Transverse colon (tissue), 4 donors: Measurements from ENCODE around the gene CENPB. TPM values are rescaled to one million over a fixed set of nuclear protein-coding genes. Genes with fewer than 3 reads are reported as not detected.

Experiments
- DNase-seq: peaks from one replicate; pipeline ENCODE4 v3.0.0-alpha.2; 2019
- H3K27ac ChIP-seq, 4 donors: fragments of 200-600 bp; sonication (generic); 2 replicates each; pipeline ENCODE4 v1.5.1; 2016 to 2018; ENCODE audit warnings: inconsistent platforms in 4 of 4
- H3K27me3 ChIP-seq: fragments of 200-600 bp; sonication (generic); 2 replicates; pipeline ENCODE4 v1.5.1; 2017; ENCODE audit warnings: inconsistent platforms
- H3K36me3 ChIP-seq, 4 donors: fragments of 200-600 bp; sonication (generic); 2 replicates each; pipeline ENCODE4 v1.5.1; 2017 to 2019; ENCODE audit warnings: inconsistent platforms in 4 of 4
- H3K4me1 ChIP-seq, 4 donors: fragments of 200-600 bp; sonication (generic); 2 replicates each; pipeline ENCODE4 v1.5.1; 2017 to 2020; ENCODE audit warnings: inconsistent platforms in 4 of 4
- H3K4me3 ChIP-seq, 4 donors: fragments of 200-600 bp; sonication (generic); 1 replicate in 1 of 4; 2 replicates in 3 of 4; pipeline versions ENCODE4 v1.5.1 to v1.6.1; 2017 to 2019; ENCODE audit warnings: inconsistent platforms in 4 of 4
- H3K9me3 ChIP-seq, 2 donors: fragments of 200-600 bp; sonication (generic); 2 replicates each; pipeline ENCODE4 v1.5.1; 2017 to 2019; ENCODE audit warnings: inconsistent platforms in 2 of 2
- EP300 ChIP-seq: sonication (generic); formaldehyde crosslinking; IDR thresholded peaks from one replicate; pipeline ENCODE4 v1.6.1; 2017; ENCODE audit warnings: antibody characterized with exemption, low read depth
- POLR2A ChIP-seq: fragments of 450-650 bp; IDR thresholded peaks from one replicate; pipeline ENCODE4 v1.6.1; 2016; ENCODE audit warnings: antibody characterized with exemption, mild to moderate bottlenecking, moderate library complexity
- POLR2AphosphoS5 ChIP-seq, 3 donors: sonication (generic); formaldehyde crosslinking; IDR thresholded peaks; one replicate each; pipeline ENCODE4 v1.6.1; 2016; ENCODE audit warnings: antibody characterized with exemption in 3 of 3
- WGBS, 2 donors: methylation state at CpG; one replicate each; pipeline ENCODE4 v1.1.5; 2018; ENCODE audit warnings: low coverage in 1 of 2; 5-methylcytosine and 5-hydroxymethylcytosine counted together
- in situ Hi-C, 4 donors: fragments of 200-750 bp; cut with MboI; loops; one replicate each; pipeline versions ENCODE4 v1.15.0 to v1.15.1; 2017; ENCODE audit warnings: low sequenced_read_pairs in 3 of 4, low pct_ligation_motif_present in 1 of 4, low pct_unique_long_range_greater_than_20kb in 1 of 4
- intact Hi-C: fragments of 100-400 bp; cut with DNase I; formaldehyde crosslinking; loops from one replicate; pipeline ENCODE4 v1.15.1; 2023; ENCODE audit warnings: low total_unique reads
- total RNA-seq, 4 donors: library from RNA; depleted of rRNA; stranded (reverse); fragments of >200 nt; gene quantifications; one replicate each; pipeline ENCODE4 v1.1.0, GENCODE V29; 2016
- TF ChIP-seq, protein P1 (sequence below), 5 experiments: fragments of 200-600 bp in 3 of 5; fragments of 450-650 bp in 2 of 5; sonication (generic) in 3 of 5; IDR thresholded peaks; 1 replicate in 2 of 5; 2 replicates in 3 of 5; pipeline ENCODE4 v1.5.1; 2016 to 2017; ENCODE audit warnings: antibody characterized with exemption in 5 of 5, inconsistent platforms in 3 of 5, mild to moderate bottlenecking in 2 of 5, moderate library complexity in 1 of 5

Gene CENPB
- total RNA-seq, 4 donors from 2014 or later, result 66.6 to 83.1 (median 72.8) TPM

DNA sequence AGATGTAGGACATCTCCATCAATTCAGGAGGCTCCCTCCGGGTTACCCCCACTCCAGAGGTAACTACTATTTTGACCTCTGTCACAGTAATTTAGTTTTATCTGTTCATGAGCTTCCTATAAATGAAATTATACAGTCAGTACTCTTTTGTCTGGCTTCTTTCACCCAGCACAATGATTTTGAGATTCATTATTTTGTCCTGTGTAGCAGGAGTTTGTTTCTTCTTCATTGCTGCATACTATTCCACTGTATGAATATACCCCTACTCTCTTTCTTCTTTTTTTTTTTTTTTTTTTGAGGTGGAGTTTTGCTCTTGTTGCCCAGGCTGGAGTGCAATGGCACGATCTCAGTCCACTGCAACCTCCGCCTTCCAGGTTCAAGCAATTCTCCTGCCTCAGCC is 22.0 kb upstream of the CENPB start:
- no peak for DNase-seq
- H3K4me1 ChIP-seq, result peaks cover 38 to 79% (median 66%) of the 10 kb centered on the region in 4 donors
- in situ Hi-C loops, result no loop called here

DNA sequence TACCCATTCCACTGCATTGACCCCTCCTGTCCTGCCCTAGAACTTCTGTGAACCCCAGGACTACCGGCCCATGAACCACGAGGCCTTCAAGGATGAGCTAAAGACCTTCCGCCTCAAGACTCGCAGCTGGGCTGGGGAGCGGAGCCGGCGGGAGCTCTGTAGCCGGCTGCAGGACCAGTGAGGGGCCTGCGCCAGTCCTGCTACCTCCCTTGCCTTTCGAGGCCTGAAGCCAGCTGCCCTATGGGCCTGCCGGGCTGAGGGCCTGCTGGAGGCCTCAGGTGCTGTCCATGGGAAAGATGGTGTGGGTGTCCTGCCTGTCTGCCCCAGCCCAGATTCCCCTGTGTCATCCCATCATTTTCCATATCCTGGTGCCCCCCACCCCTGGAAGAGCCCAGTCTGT is 18.2 kb upstream of the CENPB start:
- Histone ChIP-seq H3K4me3 (no peak overlapping the region), H3K27ac (peak overlapping the region; percentile 96 to 97 (median 96)), H3K27me3 (no peaks in the 10 kb centered on the region), H3K9me3 (no peaks in the 10 kb centered on the region), H3K4me1 (peaks cover 26 to 54% (median 43%) of the 10 kb centered on the region in 4 donors), H3K36me3 (peaks cover 0 to 12% (median 0%) of the 10 kb centered on the region in 4 donors)
- intact Hi-C loops (no loop called here), in situ Hi-C loops (no loop called here)
- DNase-seq, result no peak
- 92% methylated on average over 5 of the region's 11 CpGs; no CpG with 5 or more reads in 1 of the 2 donors for WGBS, 2 donors
- TF ChIP-seq, protein P1, sequence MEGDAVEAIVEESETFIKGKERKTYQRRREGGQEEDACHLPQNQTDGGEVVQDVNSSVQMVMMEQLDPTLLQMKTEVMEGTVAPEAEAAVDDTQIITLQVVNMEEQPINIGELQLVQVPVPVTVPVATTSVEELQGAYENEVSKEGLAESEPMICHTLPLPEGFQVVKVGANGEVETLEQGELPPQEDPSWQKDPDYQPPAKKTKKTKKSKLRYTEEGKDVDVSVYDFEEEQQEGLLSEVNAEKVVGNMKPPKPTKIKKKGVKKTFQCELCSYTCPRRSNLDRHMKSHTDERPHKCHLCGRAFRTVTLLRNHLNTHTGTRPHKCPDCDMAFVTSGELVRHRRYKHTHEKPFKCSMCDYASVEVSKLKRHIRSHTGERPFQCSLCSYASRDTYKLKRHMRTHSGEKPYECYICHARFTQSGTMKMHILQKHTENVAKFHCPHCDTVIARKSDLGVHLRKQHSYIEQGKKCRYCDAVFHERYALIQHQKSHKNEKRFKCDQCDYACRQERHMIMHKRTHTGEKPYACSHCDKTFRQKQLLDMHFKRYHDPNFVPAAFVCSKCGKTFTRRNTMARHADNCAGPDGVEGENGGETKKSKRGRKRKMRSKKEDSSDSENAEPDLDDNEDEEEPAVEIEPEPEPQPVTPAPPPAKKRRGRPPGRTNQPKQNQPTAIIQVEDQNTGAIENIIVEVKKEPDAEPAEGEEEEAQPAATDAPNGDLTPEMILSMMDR (IDR thresholded peaks at IDR 0.05), result no peak
- TF ChIP-seq POLR2AphosphoS5 (IDR thresholded peaks at IDR 0.05), result no peak
- no peak for TF ChIP-seq POLR2A
- TF ChIP-seq EP300, result no peak

More for the DNA sequence above, 22.0 kb upstream of the CENPB start:
- intact Hi-C loops, result no loop called here
- H3K27ac ChIP-seq, result peak overlapping the region; percentile 96 to 97 (median 96)
- H3K36me3 ChIP-seq, result no peaks in the 10 kb centered on the region
- TF ChIP-seq, protein P1 (IDR thresholded peaks at IDR 0.05), result no peak
- no peak for TF ChIP-seq EP300
- TF ChIP-seq POLR2AphosphoS5 (IDR thresholded peaks at IDR 0.05), result no peak
- TF ChIP-seq POLR2A, result no peak
- H3K9me3 ChIP-seq, result no peaks in the 10 kb centered on the region
- WGBS, 2 donors, result 70 to 77% methylated on average over 3 of the region's 3 CpGs
- no peaks in the 10 kb centered on the region for H3K27me3 ChIP-seq
- no peak overlapping the region for H3K4me3 ChIP-seq

DNA sequence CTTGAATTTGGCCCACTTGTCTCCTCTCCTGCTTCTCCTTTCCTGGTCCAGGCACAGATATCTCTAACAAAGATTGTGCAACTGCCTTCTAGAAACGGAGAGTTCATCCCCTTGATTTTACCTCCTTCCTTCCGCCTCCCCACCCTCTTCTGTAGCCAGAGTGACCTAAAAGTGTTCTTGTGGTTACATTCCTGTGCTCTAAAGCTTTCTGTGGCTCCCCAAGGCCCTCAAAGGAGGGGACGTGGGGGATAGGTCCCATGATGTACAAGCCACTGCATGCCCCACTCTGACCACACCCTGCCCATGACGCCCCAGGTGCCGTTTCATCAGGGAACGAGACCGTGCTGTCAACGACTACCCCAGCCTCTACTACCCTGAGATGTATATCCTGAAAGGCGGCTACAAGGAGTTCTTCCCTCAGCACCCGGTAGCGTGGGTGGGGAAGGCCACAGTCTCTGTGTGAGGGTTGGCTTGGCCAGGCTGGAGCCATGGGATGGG is 17.8 kb upstream of the CENPB start:
- WGBS, 2 donors, result 70 to 83% methylated on average over 2 to 11 of the region's 11 CpGs
- no peak for DNase-seq
- intact Hi-C loops, result no loop called here
- Histone ChIP-seq H3K27ac (peak overlapping the region; percentile 96 to 97 (median 96)), H3K4me3 (no peak overlapping the region), H3K9me3 (no peaks in the 10 kb centered on the region), H3K27me3 (no peaks in the 10 kb centered on the region), H3K36me3 (peaks cover 0 to 12% (median 0%) of the 10 kb centered on the region in 4 donors), H3K4me1 (peaks cover 27 to 56% (median 44%) of the 10 kb centered on the region in 4 donors)
- in situ Hi-C loops, result no loop called here
- TF ChIP-seq, protein P1 (IDR thresholded peaks at IDR 0.05), result no peak
- TF ChIP-seq POLR2A (no peak), POLR2AphosphoS5 (IDR thresholded peaks at IDR 0.05) (no peak), EP300 (no peak)

DNA sequence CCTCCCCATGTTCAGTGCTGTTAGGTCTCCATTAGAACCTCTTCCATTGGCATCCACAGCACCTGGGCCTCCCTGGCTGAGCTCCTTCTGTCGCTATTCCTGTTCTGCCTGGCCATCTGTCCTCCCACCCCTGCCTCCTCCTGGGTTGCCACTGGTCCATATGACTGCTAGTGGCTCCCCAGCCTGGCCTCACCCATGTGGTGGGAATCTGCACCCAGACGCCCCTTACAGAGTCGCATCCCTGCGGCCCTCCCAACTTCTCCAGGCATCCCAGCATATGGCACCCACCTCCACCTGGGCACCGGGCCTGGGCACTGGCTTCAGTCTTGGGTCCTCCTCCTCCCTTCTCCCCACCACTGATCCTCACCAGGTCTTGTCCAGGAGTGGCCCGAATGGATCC is 17.3 kb upstream of the CENPB start:
- H3K4me3 ChIP-seq, result no peak overlapping the region
- H3K36me3 ChIP-seq, result peaks cover 0 to 12% (median 0%) of the 10 kb centered on the region in 4 donors
- WGBS, 2 donors, result 50 to 94% methylated on average over 1 to 6 of the region's 6 CpGs
- no peaks in the 10 kb centered on the region for H3K9me3 ChIP-seq
- H3K27ac ChIP-seq, result no peak overlapping the region
- intact Hi-C loops (no loop called here), in situ Hi-C loops (no loop called here)
- no peak for DNase-seq
- H3K27me3 ChIP-seq, result no peaks in the 10 kb centered on the region
- no peak for TF ChIP-seq POLR2AphosphoS5 (IDR thresholded peaks at IDR 0.05)
- H3K4me1 ChIP-seq, result peaks cover 30 to 58% (median 47%) of the 10 kb centered on the region in 4 donors

DNA sequence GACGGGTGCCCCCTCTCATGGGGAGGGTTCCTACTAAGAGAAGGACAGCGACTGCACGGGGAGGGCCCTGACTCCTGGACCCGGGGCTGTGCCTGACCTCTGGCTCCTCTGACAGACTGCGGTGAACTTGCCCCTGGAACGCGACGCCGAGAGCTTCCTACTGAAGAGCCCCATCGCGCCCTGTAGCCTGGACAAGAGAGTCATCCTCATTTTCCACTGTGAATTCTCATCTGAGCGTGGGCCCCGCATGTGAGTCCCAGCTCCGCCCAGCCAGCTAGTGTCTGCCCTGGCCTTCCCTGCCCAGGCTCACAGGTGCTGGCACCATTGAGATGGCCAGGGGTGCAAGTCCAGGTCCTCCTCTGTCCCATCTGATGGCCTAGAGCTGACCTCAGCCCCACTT is 16.7 kb upstream of the CENPB start:
- WGBS, 2 donors, result 96% methylated on average over 13 of the region's 14 CpGs; no CpG with 5 or more reads in 1 of the 2 donors

More for the DNA sequence above, 16.7 kb upstream of the CENPB start:
- Histone ChIP-seq H3K4me1 (peaks cover 28 to 58% (median 47%) of the 10 kb centered on the region in 4 donors), H3K27me3 (no peaks in the 10 kb centered on the region), H3K9me3 (no peaks in the 10 kb centered on the region), H3K4me3 (no peak overlapping the region), H3K27ac (no peak overlapping the region), H3K36me3 (peaks cover 0 to 12% (median 0%) of the 10 kb centered on the region in 4 donors)
- in situ Hi-C loops, result no loop called here
- no peak for DNase-seq
- TF ChIP-seq EP300 (no peak), POLR2AphosphoS5 (IDR thresholded peaks at IDR 0.05) (no peak), POLR2A (no peak)
- TF ChIP-seq, protein P1 (IDR thresholded peaks at IDR 0.05), result no peak
- intact Hi-C loops, result no loop called here
